Liver (tissue), 9 donors: ENCODE measurements around the gene RANBP1. TPM values are rescaled to one million over a fixed set of nuclear protein-coding genes. Genes with fewer than 3 reads are reported as not detected.

Source experiments
- DNase-seq: peaks from one replicate; pipeline ENCODE4 v3.0.0-alpha.2; 2017; ENCODE audit warnings: low spot score
- H3K27ac ChIP-seq, 2 donors: one replicate each; pipeline ENCODE4 v1.7.0; 2013; ENCODE audit warnings: inconsistent platforms in 2 of 2, low read length in 2 of 2, control low read depth in 1 of 2, low read depth in 1 of 2, mild to moderate bottlenecking in 1 of 2
- H3K27me3 ChIP-seq, 4 donors: one replicate each; pipeline versions ENCODE4 v1.6.1 to v1.7.0; 2013; ENCODE audit warnings: low read length in 3 of 4, inconsistent platforms in 1 of 4, mild to moderate bottlenecking in 1 of 4, moderate library complexity in 1 of 4; ENCODE audit not compliant: control insufficient read depth in 4 of 4, insufficient read depth in 4 of 4
- H3K36me3 ChIP-seq, 4 donors: one replicate each; pipeline versions ENCODE4 v1.6.1 to v1.7.0; 2013; ENCODE audit warnings: low read length in 3 of 4, mild to moderate bottlenecking in 3 of 4, low read depth in 1 of 4, moderate library complexity in 1 of 4; ENCODE audit not compliant: control insufficient read depth in 4 of 4, insufficient read depth in 3 of 4
- H3K4me1 ChIP-seq, 4 donors: one replicate each; pipeline versions ENCODE4 v1.6.1 to v1.7.0; 2013; ENCODE audit warnings: low read length in 3 of 4, mild to moderate bottlenecking in 3 of 4, moderate library complexity in 1 of 4; ENCODE audit not compliant: control insufficient read depth in 4 of 4, insufficient read depth in 4 of 4
- H3K4me3 ChIP-seq, 3 donors: one replicate each; pipeline versions ENCODE4 v1.6.1 to v1.7.0; 2013; ENCODE audit warnings: low read length in 3 of 3, control low read depth in 1 of 3, low read depth in 1 of 3, mild to moderate bottlenecking in 1 of 3
- H3K9ac ChIP-seq, 2 donors: one replicate each; pipeline ENCODE4 v1.7.0; 2013; ENCODE audit warnings: low read length in 2 of 2, mild to moderate bottlenecking in 2 of 2, moderate library complexity in 2 of 2, control low read depth in 1 of 2, low read depth in 1 of 2
- H3K9me3 ChIP-seq, 4 donors: one replicate each; pipeline versions ENCODE4 v1.6.1 to v1.7.0; 2013; ENCODE audit warnings: low read length in 3 of 4; ENCODE audit not compliant: control insufficient read depth in 4 of 4
- EGR1 ChIP-seq, 2 donors: IDR thresholded peaks; 2 replicates each; pipeline ENCODE4 v1.6.1; 2016 to 2018; ENCODE audit warnings: antibody characterized with exemption in 2 of 2, low read depth in 2 of 2
- FOXA1 ChIP-seq: IDR thresholded peaks from 2 replicates; pipeline ENCODE4 v1.6.1; 2016; ENCODE audit warnings: antibody characterized with exemption
- FOXA2 ChIP-seq: IDR thresholded peaks from 2 replicates; pipeline ENCODE4 v1.6.1; 2016; ENCODE audit warnings: antibody characterized with exemption
- GABPA ChIP-seq, 2 donors: IDR thresholded peaks in 1 of 2; conservative IDR thresholded peaks in 1 of 2; 2 replicates each; pipeline ENCODE4 v1.6.1; 2016; ENCODE audit warnings: antibody characterized with exemption in 2 of 2, mild to moderate bottlenecking in 1 of 2, moderate library complexity in 1 of 2
- HNF4A ChIP-seq, 2 donors: conservative IDR thresholded peaks; 2 replicates each; pipeline ENCODE4 v1.6.1; 2016; ENCODE audit warnings: antibody characterized with exemption in 2 of 2, mild to moderate bottlenecking in 2 of 2
- HNF4G ChIP-seq: IDR thresholded peaks from 2 replicates; pipeline ENCODE4 v1.6.1; 2016; ENCODE audit warnings: antibody characterized with exemption
- JUND ChIP-seq, 2 donors: IDR thresholded peaks; 2 replicates each; pipeline ENCODE4 v1.6.1; 2016; ENCODE audit warnings: antibody characterized with exemption in 2 of 2
- MAX ChIP-seq: IDR thresholded peaks from 2 replicates; pipeline ENCODE4 v1.6.1; 2016; ENCODE audit warnings: antibody characterized with exemption
- NR2F2 ChIP-seq: IDR thresholded peaks from 2 replicates; pipeline ENCODE4 v1.6.1; 2016; ENCODE audit warnings: antibody characterized with exemption
- RAD21 ChIP-seq, 2 donors: IDR thresholded peaks; 2 replicates each; pipeline ENCODE4 v1.6.1; 2016; ENCODE audit warnings: antibody characterized with exemption in 2 of 2, mild to moderate bottlenecking in 2 of 2
- REST ChIP-seq: IDR thresholded peaks from 2 replicates; pipeline ENCODE4 v1.6.1; 2016; ENCODE audit warnings: antibody characterized with exemption, mild to moderate bottlenecking
- RXRA ChIP-seq, 2 donors: IDR thresholded peaks; 2 replicates each; pipeline ENCODE4 v1.6.1; 2017 to 2018; ENCODE audit warnings: antibody characterized with exemption in 2 of 2, mild to moderate bottlenecking in 1 of 2
- SP1 ChIP-seq: IDR thresholded peaks from 2 replicates; pipeline ENCODE4 v1.6.1; 2018; ENCODE audit warnings: antibody characterized with exemption, mild to moderate bottlenecking
- TAF1 ChIP-seq: conservative IDR thresholded peaks from 2 replicates; pipeline ENCODE4 v1.6.1; 2016; ENCODE audit warnings: antibody characterized with exemption, mild to moderate bottlenecking
- YY1 ChIP-seq: IDR thresholded peaks from 2 replicates; pipeline ENCODE4 v1.6.1; 2016; ENCODE audit warnings: antibody characterized with exemption, mild to moderate bottlenecking
- ZBTB33 ChIP-seq: IDR thresholded peaks from 2 replicates; pipeline ENCODE4 v1.6.1; 2016; ENCODE audit warnings: antibody characterized with exemption
- WGBS: extraction: QIAGEN DNeasy Blood & Tissue Kit; methylation state at CpG from one replicate; pipeline ENCODE4 v1.1.7; 2013; 5-methylcytosine and 5-hydroxymethylcytosine counted together
- polyA plus RNA-seq, 2 donors: library from polyadenylated mRNA; stranded (reverse) in 1 of 2; unstranded in 1 of 2; fragments of 200-250 nt in 1 of 2; fragments of >200 nt in 1 of 2; fragmentation: Nextera tagmentation in 1 of 2; extraction: Ambion mirVana in 1 of 2; gene quantifications; one replicate each; pipeline versions ENCODE4 v1.2.1 to v1.2.3, GENCODE V29; 2013 to 2015
- total RNA-seq, 2 donors: library from RNA; depleted of rRNA; stranded (reverse); fragments of >200 nt; gene quantifications; one replicate each; pipeline ENCODE4 v1.2.3, GENCODE V29; 2014
- TF ChIP-seq, protein P1 (sequence below): fragments of 150-350 bp; IDR thresholded peaks from 2 replicates; pipeline ENCODE4 v1.5.1; 2017; ENCODE audit warnings: improper control_type of control experiment, low read depth, low read length; ENCODE audit not compliant: missing input control
- TF ChIP-seq, protein P2 (sequence below): IDR thresholded peaks from 2 replicates; pipeline ENCODE4 v1.6.1; 2016; ENCODE audit warnings: antibody characterized with exemption
- donor health status: healthy.
- donor health status: healthy.
- donor health status: healthy.
- donor health status: healthy.
- donor health status: healthy.

The RANBP1 gene
- total and polyA plus RNA-seq, 4 donors = 62.3 to 102 (median 87.8) TPM

- no peak for TF ChIP-seq RXRA (IDR thresholded peaks at IDR 0.05)
Observed at GRCh38 chr22:20086101-20086599, 29.8 kb upstream of the RANBP1 start (continued).

- peaks cover 13 to 43% (median 35%) of the 10 kb centered on the region in 4 donors for H3K4me1 ChIP-seq
- H3K27me3 ChIP-seq = no peaks in the 10 kb centered on the region
- H3K9ac ChIP-seq = no peak overlapping the region
- 98% methylated on average over 5 of the region's 5 CpGs for WGBS
- peaks cover 27 to 56% (median 42%) of the 10 kb centered on the region in 4 donors for H3K36me3 ChIP-seq
- no peak overlapping the region for H3K4me3 ChIP-seq
- no peak overlapping the region for H3K27ac ChIP-seq
- no peaks in the 10 kb centered on the region for H3K9me3 ChIP-seq
- DNase-seq = no peak
- TF ChIP-seq GABPA (IDR thresholded peaks at IDR 0.05 in 1 of 2, conservative IDR thresholded peaks at IDR 0.05 in 1 of 2) (no peak), FOXA2 (no peak), TAF1 (no peak), ZBTB33 (no peak), RXRA (IDR thresholded peaks at IDR 0.05) (no peak), HNF4A (conservative IDR thresholded peaks at IDR 0.05) (no peak), HNF4G (no peak)
- TF ChIP-seq, protein P1, sequence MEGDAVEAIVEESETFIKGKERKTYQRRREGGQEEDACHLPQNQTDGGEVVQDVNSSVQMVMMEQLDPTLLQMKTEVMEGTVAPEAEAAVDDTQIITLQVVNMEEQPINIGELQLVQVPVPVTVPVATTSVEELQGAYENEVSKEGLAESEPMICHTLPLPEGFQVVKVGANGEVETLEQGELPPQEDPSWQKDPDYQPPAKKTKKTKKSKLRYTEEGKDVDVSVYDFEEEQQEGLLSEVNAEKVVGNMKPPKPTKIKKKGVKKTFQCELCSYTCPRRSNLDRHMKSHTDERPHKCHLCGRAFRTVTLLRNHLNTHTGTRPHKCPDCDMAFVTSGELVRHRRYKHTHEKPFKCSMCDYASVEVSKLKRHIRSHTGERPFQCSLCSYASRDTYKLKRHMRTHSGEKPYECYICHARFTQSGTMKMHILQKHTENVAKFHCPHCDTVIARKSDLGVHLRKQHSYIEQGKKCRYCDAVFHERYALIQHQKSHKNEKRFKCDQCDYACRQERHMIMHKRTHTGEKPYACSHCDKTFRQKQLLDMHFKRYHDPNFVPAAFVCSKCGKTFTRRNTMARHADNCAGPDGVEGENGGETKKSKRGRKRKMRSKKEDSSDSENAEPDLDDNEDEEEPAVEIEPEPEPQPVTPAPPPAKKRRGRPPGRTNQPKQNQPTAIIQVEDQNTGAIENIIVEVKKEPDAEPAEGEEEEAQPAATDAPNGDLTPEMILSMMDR = no peak
Observed at GRCh38 chr22:20086763-20087162, 29.1 kb upstream of the RANBP1 start.

DNA sequence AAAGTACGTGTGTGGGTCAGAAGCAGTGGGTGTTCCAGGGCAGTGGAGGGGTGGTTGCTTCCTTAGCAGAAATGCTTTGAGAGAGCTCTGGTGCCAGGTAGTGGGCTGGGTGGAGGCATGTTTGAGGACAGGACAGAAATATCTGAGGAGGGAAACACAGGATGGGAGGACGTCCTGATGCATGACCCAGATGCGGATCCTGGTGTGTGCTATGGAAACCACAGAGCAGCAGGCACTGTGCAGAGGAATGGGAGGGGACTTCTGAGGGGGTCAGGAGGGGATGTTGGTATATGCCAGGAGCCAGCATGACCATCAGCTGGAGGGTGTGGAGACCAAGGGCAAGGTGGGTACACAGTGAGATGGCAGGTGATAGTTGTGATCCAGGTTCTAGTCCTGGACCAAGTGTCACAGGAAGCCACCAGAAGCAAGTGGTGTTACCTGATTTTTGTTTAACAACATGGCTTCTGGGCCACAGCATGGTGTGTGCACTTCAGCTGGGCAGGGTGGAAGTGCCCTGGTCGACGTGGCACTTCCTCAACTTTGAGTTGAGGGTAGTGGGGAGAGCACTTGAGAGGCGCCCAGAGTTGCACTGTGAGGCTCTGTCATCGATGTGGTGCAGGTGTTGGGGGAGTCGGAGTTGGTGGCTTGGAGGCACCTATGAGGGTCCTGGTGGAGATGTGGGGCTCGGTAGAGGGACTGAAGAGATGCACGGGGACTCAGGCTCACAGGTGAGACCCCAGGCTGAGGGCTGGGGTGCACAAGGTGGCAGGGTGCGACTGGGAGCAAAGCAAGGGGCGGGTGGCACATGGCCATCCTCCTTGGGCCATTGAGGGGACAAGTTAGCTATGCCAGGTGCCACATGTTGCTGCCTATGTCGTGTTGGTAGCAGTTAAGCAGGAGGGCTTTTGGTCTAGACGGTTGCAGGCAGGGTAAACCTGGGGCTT is 28.3 kb upstream of the RANBP1 start:
- WGBS = 94% methylated on average over 14 of the region's 14 CpGs
- Histone ChIP-seq H3K4me3 (no peak overlapping the region), H3K9ac (no peak overlapping the region), H3K27me3 (no peaks in the 10 kb centered on the region), H3K9me3 (no peaks in the 10 kb centered on the region), H3K27ac (no peak overlapping the region), H3K4me1 (peaks cover 15 to 45% (median 38%) of the 10 kb centered on the region in 4 donors), H3K36me3 (peaks cover 27 to 61% (median 48%) of the 10 kb centered on the region in 4 donors)
- TF ChIP-seq, protein P1 = no peak
- TF ChIP-seq GABPA (IDR thresholded peaks at IDR 0.05 in 1 of 2, conservative IDR thresholded peaks at IDR 0.05 in 1 of 2) (no peak), EGR1 (IDR thresholded peaks at IDR 0.05; ENCODE audit: low read depth in 2 of 2) (no peak), FOXA1 (no peak), REST (no peak), NR2F2 (no peak), MAX (no peak), TAF1 (no peak), RAD21 (IDR thresholded peaks at IDR 0.05) (no peak), HNF4G (no peak), JUND (IDR thresholded peaks at IDR 0.05) (no peak), YY1 (no peak), HNF4A (conservative IDR thresholded peaks at IDR 0.05) (no peak), SP1 (no peak)
- TF ChIP-seq, protein P2, sequence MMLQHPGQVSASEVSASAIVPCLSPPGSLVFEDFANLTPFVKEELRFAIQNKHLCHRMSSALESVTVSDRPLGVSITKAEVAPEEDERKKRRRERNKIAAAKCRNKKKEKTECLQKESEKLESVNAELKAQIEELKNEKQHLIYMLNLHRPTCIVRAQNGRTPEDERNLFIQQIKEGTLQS = no peak
- DNase-seq = no peak
